ENCODE measurements around the gene RNF224. TPM values are rescaled to one million over a fixed set of nuclear protein-coding genes. Genes with fewer than 3 reads are reported as not detected.

The RNF224 gene
- total and polyA plus RNA-seq, 2 experiments from 2014 or later: 0.63 TPM; not detected in 1

DNA sequence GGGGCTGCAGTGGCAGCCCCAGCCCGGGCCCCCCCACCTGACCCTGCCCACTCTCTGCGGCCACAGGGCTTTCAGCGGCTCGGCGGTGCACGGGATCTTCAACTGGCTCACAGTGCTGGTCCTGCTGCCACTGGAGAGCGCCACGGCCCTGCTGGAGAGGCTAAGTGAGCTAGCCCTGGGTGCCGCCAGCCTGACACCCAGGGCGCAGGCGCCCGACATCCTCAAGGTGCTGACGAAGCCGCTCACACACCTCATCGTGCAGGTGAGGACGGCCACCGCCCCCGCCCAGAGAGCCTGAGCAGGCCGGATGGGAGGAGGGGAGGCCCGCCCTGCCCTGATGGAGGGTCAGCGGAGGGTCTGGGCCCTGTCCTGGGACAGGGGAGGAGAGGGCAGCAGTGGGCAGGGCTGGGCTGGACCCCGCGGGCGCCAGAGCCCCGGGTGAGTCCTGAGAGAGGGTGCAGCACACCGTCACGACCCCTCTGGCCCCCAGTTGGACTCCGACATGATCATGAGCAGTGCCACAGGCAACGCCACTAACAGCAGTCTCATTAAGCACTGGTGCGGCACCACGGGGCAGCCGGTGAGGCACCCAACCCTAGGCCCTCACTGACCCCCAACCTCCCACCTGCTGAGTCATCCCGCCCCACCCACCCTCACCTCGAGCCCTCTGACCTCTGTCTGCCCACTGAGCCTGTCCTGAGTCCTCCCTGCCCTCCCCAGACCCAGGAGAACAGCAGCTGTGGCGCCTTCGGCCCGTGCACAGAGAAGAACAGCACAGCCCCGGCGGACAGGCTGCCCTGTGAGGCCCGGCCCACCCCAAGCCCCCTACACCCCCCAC is 6.1 kb downstream of the RNF224 start:
- no peaks in the 10 kb centered on the region for H3K27me3 ChIP-seq (ENCODE audit: insufficient read depth)
- no peaks in the 10 kb centered on the region for H3K36me3 ChIP-seq (ENCODE audit: insufficient read depth)
- H2AFZ ChIP-seq: no peak overlapping the region
- DNase-seq (ENCODE audit: low spot score) (no peak), ATAC-seq (no peak)
- no peaks in the 10 kb centered on the region for H4K20me1 ChIP-seq (replicated peaks; ENCODE audit: insufficient read depth)
- H3K79me2 ChIP-seq (replicated peaks; ENCODE audit: insufficient read depth): no peaks in the 10 kb centered on the region
- peaks cover 10% of the 10 kb centered on the region; the same call in 1 of the 2 replicates for H3K4me1 ChIP-seq (ENCODE audit: insufficient read depth)
- H3K27me3 Mint-ChIP-seq (ENCODE audit: insufficient read depth, low read depth, poor library complexity): peaks cover 8% of the 10 kb centered on the region
- H3K4me1 Mint-ChIP-seq: peaks cover 13% of the 10 kb centered on the region; the same call in 2 of the 3 replicates
- H3K27ac Mint-ChIP-seq: no peak overlapping the region
- no peak overlapping the region for H3K4me3 ChIP-seq
- no peak overlapping the region for H3K4me2 ChIP-seq
- H3K27ac ChIP-seq (ENCODE audit: low read depth): no peak overlapping the region
- TF ChIP-seq, protein P1, sequence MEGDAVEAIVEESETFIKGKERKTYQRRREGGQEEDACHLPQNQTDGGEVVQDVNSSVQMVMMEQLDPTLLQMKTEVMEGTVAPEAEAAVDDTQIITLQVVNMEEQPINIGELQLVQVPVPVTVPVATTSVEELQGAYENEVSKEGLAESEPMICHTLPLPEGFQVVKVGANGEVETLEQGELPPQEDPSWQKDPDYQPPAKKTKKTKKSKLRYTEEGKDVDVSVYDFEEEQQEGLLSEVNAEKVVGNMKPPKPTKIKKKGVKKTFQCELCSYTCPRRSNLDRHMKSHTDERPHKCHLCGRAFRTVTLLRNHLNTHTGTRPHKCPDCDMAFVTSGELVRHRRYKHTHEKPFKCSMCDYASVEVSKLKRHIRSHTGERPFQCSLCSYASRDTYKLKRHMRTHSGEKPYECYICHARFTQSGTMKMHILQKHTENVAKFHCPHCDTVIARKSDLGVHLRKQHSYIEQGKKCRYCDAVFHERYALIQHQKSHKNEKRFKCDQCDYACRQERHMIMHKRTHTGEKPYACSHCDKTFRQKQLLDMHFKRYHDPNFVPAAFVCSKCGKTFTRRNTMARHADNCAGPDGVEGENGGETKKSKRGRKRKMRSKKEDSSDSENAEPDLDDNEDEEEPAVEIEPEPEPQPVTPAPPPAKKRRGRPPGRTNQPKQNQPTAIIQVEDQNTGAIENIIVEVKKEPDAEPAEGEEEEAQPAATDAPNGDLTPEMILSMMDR (conservative IDR thresholded peaks at IDR 0.05; ENCODE audit: low read depth in 2 of 2): peak in 1 of 2 experiments; percentile 28; a peak in 2 of 4 replicates
- TF ChIP-seq, protein P2, sequence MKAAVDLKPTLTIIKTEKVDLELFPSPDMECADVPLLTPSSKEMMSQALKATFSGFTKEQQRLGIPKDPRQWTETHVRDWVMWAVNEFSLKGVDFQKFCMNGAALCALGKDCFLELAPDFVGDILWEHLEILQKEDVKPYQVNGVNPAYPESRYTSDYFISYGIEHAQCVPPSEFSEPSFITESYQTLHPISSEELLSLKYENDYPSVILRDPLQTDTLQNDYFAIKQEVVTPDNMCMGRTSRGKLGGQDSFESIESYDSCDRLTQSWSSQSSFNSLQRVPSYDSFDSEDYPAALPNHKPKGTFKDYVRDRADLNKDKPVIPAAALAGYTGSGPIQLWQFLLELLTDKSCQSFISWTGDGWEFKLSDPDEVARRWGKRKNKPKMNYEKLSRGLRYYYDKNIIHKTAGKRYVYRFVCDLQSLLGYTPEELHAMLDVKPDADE (IDR thresholded peaks at IDR 0.05): no peak
- H3F3A ChIP-seq (replicated peaks; ENCODE audit: low read depth): no peaks in the 10 kb centered on the region
- H3K9me2 ChIP-seq (ENCODE audit: insufficient read depth): no peaks in the 10 kb centered on the region
- H3K36me3 Mint-ChIP-seq (ENCODE audit: low read depth): no peaks in the 10 kb centered on the region
- no peak overlapping the region for H3K4me3 Mint-ChIP-seq
- no peaks in the 10 kb centered on the region for H3K9me3 Mint-ChIP-seq

DNA sequence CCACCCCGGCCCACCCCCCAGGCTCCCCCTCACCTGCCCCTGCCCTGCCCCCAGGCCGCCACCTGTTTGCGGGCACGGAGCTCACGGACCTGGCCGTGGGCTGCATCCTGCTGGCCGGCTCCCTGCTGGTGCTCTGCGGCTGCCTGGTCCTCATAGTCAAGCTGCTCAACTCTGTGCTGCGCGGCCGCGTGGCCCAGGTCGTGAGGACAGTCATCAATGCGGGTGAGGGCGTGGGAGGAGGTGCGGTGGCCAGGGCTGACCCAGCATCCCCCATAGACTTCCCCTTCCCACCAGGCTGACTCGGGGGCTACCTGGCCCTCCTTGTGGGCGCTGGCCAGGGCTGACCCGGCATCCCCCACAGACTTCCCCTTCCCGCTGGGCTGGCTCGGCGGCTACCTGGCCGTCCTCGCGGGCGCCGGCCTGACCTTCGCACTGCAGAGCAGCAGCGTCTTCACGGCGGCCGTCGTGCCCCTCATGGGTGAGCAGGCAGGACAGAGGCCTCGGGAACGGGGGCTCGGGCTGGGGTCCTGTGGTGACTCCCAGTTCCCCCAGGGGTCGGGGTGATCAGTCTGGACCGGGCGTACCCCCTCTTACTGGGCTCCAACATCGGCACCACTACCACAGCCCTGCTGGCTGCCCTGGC is 6.9 kb downstream of the RNF224 start:
- no peaks in the 10 kb centered on the region for H3K9me2 ChIP-seq (ENCODE audit: insufficient read depth)
- H3K27ac ChIP-seq (ENCODE audit: low read depth): no peak overlapping the region
- no peak overlapping the region for H3K4me3 Mint-ChIP-seq
- no peak overlapping the region for H3K4me3 ChIP-seq
- no peak overlapping the region for H2AFZ ChIP-seq
- peaks cover 17% of the 10 kb centered on the region for H3K4me1 Mint-ChIP-seq
- no peak for DNase-seq (ENCODE audit: low spot score)
- no peaks in the 10 kb centered on the region for H3K27me3 ChIP-seq (ENCODE audit: insufficient read depth)
- no peak overlapping the region for H3K4me2 ChIP-seq
- ATAC-seq: no peak
- no peaks in the 10 kb centered on the region for H3K9me3 Mint-ChIP-seq
- H3K27me3 Mint-ChIP-seq (ENCODE audit: insufficient read depth, low read depth, poor library complexity): peaks cover 10% of the 10 kb centered on the region
- no peaks in the 10 kb centered on the region; the same call in 1 of the 2 replicates for H4K20me1 ChIP-seq (replicated peaks; ENCODE audit: insufficient read depth)
- H3K27ac Mint-ChIP-seq: no peak overlapping the region
- peaks cover 5% of the 10 kb centered on the region for H3K79me2 ChIP-seq (replicated peaks; ENCODE audit: insufficient read depth)
- peaks cover 10% of the 10 kb centered on the region; the same call in 1 of the 2 replicates for H3K4me1 ChIP-seq (ENCODE audit: insufficient read depth)
- H3K36me3 ChIP-seq (ENCODE audit: insufficient read depth): no peaks in the 10 kb centered on the region
- H3F3A ChIP-seq (replicated peaks; ENCODE audit: low read depth): no peaks in the 10 kb centered on the region
- peaks cover 3% of the 10 kb centered on the region; the same call in 1 of the 3 replicates for H3K36me3 Mint-ChIP-seq (ENCODE audit: low read depth)
- TF ChIP-seq STAT1 (IDR thresholded peaks at IDR 0.05; ENCODE audit: unreplicated experiment) (no peak), NANOG (IDR thresholded peaks at IDR 0.05; ENCODE audit: borderline replicate concordance) (no peak), JUNB (IDR thresholded peaks at IDR 0.05; ENCODE audit: unreplicated experiment) (no peak), POLR2AphosphoS5 (IDR thresholded peaks at IDR 0.05; ENCODE audit: low read depth) (no peak), ZNF331 (CRISPR knock-in tag; IDR thresholded peaks at IDR 0.05; ENCODE audit: low read depth) (no peak), EZH2phosphoT487 (IDR thresholded peaks at IDR 0.05; ENCODE audit: unreplicated experiment) (no peak), ZNF114 (CRISPR knock-in tag; IDR thresholded peaks at IDR 0.05) (no peak), EZH2 (IDR thresholded peaks at IDR 0.05; ENCODE audit: low read depth, unreplicated experiment) (no peak), CREB1 (CRISPR knock-in tag; IDR thresholded peaks at IDR 0.05; ENCODE audit: low read depth) (no peak)
- TF ChIP-seq, protein P1 (conservative IDR thresholded peaks at IDR 0.05; ENCODE audit: low read depth in 2 of 2): no peak
- TF ChIP-seq, protein P3, sequence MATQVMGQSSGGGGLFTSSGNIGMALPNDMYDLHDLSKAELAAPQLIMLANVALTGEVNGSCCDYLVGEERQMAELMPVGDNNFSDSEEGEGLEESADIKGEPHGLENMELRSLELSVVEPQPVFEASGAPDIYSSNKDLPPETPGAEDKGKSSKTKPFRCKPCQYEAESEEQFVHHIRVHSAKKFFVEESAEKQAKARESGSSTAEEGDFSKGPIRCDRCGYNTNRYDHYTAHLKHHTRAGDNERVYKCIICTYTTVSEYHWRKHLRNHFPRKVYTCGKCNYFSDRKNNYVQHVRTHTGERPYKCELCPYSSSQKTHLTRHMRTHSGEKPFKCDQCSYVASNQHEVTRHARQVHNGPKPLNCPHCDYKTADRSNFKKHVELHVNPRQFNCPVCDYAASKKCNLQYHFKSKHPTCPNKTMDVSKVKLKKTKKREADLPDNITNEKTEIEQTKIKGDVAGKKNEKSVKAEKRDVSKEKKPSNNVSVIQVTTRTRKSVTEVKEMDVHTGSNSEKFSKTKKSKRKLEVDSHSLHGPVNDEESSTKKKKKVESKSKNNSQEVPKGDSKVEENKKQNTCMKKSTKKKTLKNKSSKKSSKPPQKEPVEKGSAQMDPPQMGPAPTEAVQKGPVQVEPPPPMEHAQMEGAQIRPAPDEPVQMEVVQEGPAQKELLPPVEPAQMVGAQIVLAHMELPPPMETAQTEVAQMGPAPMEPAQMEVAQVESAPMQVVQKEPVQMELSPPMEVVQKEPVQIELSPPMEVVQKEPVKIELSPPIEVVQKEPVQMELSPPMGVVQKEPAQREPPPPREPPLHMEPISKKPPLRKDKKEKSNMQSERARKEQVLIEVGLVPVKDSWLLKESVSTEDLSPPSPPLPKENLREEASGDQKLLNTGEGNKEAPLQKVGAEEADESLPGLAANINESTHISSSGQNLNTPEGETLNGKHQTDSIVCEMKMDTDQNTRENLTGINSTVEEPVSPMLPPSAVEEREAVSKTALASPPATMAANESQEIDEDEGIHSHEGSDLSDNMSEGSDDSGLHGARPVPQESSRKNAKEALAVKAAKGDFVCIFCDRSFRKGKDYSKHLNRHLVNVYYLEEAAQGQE (IDR thresholded peaks at IDR 0.05; ENCODE audit: unreplicated experiment): no peak
- TF ChIP-seq, protein P2 (IDR thresholded peaks at IDR 0.05): no peak
